ENCODE measurements around the gene ETV5.

DNA sequence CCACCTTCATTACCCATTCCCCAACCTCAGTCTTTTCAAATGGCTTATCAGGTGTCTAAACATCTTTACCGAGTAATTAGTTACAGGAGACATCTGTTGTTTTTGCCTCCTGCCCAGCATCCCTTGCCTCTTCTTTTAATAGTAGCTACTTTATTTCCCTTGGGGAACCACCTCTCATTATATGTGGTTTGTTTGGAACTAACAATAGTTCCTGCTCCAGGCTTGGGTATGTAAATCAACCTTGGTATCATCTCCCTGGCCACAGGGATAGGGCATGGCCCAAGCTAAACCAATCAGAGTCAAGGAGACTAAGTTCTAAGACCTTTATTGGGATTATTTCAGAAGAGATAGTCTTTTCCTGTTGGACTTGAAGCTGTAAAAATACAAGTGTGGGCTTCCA lies 76.6 kb downstream of the ETV5 start:
- TF ChIP-seq, protein P1, sequence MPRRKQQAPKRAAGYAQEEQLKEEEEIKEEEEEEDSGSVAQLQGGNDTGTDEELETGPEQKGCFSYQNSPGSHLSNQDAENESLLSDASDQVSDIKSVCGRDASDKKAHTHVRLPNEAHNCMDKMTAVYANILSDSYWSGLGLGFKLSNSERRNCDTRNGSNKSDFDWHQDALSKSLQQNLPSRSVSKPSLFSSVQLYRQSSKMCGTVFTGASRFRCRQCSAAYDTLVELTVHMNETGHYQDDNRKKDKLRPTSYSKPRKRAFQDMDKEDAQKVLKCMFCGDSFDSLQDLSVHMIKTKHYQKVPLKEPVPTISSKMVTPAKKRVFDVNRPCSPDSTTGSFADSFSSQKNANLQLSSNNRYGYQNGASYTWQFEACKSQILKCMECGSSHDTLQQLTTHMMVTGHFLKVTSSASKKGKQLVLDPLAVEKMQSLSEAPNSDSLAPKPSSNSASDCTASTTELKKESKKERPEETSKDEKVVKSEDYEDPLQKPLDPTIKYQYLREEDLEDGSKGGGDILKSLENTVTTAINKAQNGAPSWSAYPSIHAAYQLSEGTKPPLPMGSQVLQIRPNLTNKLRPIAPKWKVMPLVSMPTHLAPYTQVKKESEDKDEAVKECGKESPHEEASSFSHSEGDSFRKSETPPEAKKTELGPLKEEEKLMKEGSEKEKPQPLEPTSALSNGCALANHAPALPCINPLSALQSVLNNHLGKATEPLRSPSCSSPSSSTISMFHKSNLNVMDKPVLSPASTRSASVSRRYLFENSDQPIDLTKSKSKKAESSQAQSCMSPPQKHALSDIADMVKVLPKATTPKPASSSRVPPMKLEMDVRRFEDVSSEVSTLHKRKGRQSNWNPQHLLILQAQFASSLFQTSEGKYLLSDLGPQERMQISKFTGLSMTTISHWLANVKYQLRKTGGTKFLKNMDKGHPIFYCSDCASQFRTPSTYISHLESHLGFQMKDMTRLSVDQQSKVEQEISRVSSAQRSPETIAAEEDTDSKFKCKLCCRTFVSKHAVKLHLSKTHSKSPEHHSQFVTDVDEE (CRISPR knock-in tag; IDR thresholded peaks at IDR 0.05), result no peak
- TF ChIP-seq BACH2 (CRISPR knock-in tag; IDR thresholded peaks at IDR 0.05; ENCODE audit: borderline replicate concordance) (no peak), ZC3H10 (CRISPR knock-in tag; IDR thresholded peaks at IDR 0.05) (no peak), TCF4 (CRISPR knock-in tag; IDR thresholded peaks at IDR 0.05; ENCODE audit: borderline replicate concordance) (no peak), ZFP30 (CRISPR knock-in tag; IDR thresholded peaks at IDR 0.05) (no peak), ZFP3 (CRISPR knock-in tag; IDR thresholded peaks at IDR 0.05) (no peak), ARNTL (CRISPR knock-in tag; IDR thresholded peaks at IDR 0.05; ENCODE audit: borderline replicate concordance, low read depth) (no peak), RARB (CRISPR knock-in tag; IDR thresholded peaks at IDR 0.05) (no peak)
- TF ChIP-seq, protein P2, sequence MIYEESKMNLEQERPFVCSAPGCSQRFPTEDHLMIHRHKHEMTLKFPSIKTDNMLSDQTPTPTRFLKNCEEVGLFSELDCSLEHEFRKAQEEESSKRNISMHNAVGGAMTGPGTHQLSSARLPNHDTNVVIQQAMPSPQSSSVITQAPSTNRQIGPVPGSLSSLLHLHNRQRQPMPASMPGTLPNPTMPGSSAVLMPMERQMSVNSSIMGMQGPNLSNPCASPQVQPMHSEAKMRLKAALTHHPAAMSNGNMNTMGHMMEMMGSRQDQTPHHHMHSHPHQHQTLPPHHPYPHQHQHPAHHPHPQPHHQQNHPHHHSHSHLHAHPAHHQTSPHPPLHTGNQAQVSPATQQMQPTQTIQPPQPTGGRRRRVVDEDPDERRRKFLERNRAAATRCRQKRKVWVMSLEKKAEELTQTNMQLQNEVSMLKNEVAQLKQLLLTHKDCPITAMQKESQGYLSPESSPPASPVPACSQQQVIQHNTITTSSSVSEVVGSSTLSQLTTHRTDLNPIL (CRISPR knock-in tag; IDR thresholded peaks at IDR 0.05; ENCODE audit: low read depth), result no peak
- TF ChIP-seq, protein P3, sequence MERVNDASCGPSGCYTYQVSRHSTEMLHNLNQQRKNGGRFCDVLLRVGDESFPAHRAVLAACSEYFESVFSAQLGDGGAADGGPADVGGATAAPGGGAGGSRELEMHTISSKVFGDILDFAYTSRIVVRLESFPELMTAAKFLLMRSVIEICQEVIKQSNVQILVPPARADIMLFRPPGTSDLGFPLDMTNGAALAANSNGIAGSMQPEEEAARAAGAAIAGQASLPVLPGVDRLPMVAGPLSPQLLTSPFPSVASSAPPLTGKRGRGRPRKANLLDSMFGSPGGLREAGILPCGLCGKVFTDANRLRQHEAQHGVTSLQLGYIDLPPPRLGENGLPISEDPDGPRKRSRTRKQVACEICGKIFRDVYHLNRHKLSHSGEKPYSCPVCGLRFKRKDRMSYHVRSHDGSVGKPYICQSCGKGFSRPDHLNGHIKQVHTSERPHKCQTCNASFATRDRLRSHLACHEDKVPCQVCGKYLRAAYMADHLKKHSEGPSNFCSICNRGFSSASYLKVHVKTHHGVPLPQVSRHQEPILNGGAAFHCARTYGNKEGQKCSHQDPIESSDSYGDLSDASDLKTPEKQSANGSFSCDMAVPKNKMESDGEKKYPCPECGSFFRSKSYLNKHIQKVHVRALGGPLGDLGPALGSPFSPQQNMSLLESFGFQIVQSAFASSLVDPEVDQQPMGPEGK (CRISPR knock-in tag; IDR thresholded peaks at IDR 0.05; ENCODE audit: borderline replicate concordance), result no peak
